ENCODE data around the gene CITED4.

Gene CITED4

DNA sequence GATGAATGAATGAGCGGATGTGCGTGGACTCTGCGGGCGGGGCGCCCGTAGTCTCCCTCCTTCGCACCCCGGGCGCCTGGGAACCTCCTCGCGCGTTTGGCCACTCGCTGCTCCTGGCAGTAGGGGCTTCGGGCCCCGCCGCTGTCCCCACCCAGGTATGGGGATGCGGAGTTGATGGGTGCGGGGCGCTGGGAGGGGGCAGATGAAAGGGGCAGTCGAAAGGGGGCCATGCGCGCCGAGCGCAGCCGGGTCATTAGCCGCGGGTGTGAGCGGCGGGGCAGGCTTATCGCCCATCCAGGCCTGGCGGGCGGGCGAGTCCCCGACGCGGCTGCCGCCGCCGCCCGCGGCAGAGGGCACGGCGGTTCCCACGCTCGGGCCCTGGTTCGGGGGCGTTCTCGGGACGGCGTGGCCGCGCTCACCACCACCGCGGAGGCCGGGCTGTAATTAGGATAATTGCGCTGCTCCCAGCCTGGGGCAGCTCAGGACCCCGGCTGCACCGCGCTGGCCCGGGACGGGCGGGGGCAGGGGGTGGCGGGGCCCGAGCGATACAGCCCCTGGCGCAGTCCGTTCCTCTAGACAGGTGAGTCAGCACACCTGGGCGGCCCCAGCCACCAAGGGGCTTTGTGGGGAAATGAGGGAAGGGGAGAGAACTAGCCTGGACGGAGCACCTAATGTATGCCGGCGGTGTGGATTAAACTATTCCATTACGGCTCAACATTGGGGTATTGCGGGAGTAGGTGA, 22.1 kb upstream of the CITED4 start:
- FAIRE-seq = no peak
- DNase-seq (ENCODE audit: insufficient read length) = no peak
- no peak for TF ChIP-seq POLR2A (IDR thresholded peaks at IDR 0.05; ENCODE audit: low read depth, low read length)
- TF ChIP-seq POLR2AphosphoS5 (IDR thresholded peaks at IDR 0.05; ENCODE audit: low read depth, low read length) = no peak
- no peak for TF ChIP-seq TAF1 (IDR thresholded peaks at IDR 0.05; ENCODE audit: borderline replicate concordance, low read depth, low read length)

GRCh38 chr1:40880813-40881549, 18.8 kb upstream of the CITED4 start:
- FAIRE-seq = no peak
- TF ChIP-seq TAF1 (IDR thresholded peaks at IDR 0.05; ENCODE audit: borderline replicate concordance, low read depth, low read length) (no peak), POLR2AphosphoS5 (IDR thresholded peaks at IDR 0.05; ENCODE audit: low read depth, low read length) (no peak), POLR2A (IDR thresholded peaks at IDR 0.05; ENCODE audit: low read depth, low read length) (no peak)
- DNase-seq (ENCODE audit: insufficient read length) = no peak

- DNase-seq (ENCODE audit: insufficient read length) (no peak), FAIRE-seq (no peak)
- no peak for TF ChIP-seq POLR2A (IDR thresholded peaks at IDR 0.05; ENCODE audit: low read depth, low read length)
- TF ChIP-seq POLR2AphosphoS5 (IDR thresholded peaks at IDR 0.05; ENCODE audit: low read depth, low read length) = no peak
- TF ChIP-seq TAF1 (IDR thresholded peaks at IDR 0.05; ENCODE audit: borderline replicate concordance, low read depth, low read length) = no peak
Observed at GRCh38 chr1:40879482-40880175, 17.5 kb upstream of the CITED4 start.

- DNase-seq (ENCODE audit: insufficient read length) (no peak), FAIRE-seq (no peak)
- TF ChIP-seq POLR2A (IDR thresholded peaks at IDR 0.05; ENCODE audit: low read depth, low read length) = no peak
Observed at GRCh38 chr1:40878906-40879305, 16.7 kb upstream of the CITED4 start.

DNA sequence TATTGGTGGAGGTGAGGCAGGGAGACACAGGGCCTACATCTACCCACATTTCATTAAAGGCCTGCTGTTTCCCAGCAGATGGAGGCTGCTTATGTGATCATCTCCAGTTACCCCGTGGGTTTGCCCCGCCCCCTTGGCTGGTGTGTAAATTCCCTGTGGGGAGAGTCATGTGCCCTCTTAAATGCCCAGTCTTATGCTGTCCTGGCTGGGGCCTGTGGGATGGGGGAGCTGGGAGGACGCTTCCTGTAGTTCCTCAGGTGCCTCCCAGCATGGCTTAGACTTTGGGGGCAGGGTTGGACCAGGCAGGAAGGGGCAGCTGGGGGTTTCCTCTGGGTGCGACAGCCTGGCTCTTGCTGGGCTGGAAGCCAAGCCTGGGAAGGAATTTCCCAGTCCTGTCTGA, 15.5 kb upstream of the CITED4 start:
- FAIRE-seq (no peak), DNase-seq (ENCODE audit: insufficient read length) (no peak)
- TF ChIP-seq POLR2AphosphoS5 (IDR thresholded peaks at IDR 0.05; ENCODE audit: low read depth, low read length) (no peak), TAF1 (IDR thresholded peaks at IDR 0.05; ENCODE audit: borderline replicate concordance, low read depth, low read length) (no peak), POLR2A (IDR thresholded peaks at IDR 0.05; ENCODE audit: low read depth, low read length) (no peak)

DNA sequence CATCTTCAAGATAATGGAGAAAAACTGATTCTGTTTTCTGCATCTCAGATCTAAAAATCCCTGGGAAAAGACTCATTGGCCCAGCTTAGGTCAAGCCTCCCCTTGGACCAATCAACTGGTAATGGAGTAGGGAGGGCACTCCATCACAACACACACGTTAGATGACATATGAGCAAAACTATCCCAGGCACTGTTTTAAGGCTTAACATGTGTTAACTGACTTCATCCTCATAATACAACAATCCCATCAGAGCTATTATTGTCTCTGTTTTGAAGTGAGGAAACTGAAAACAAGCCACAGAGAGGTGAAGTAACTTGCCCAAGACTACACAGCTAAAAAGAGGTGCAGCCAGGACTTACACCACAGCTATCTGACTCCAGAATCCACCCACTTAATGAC, 14.7 kb upstream of the CITED4 start:
- no peak for DNase-seq (ENCODE audit: insufficient read length)
- FAIRE-seq = no peak
- TF ChIP-seq TAF1 (IDR thresholded peaks at IDR 0.05; ENCODE audit: borderline replicate concordance, low read depth, low read length) (no peak), POLR2A (IDR thresholded peaks at IDR 0.05; ENCODE audit: low read depth, low read length) (no peak), POLR2AphosphoS5 (IDR thresholded peaks at IDR 0.05; ENCODE audit: low read depth, low read length) (no peak)

- TF ChIP-seq POLR2AphosphoS5 (IDR thresholded peaks at IDR 0.05; ENCODE audit: low read depth, low read length) (no peak), TAF1 (IDR thresholded peaks at IDR 0.05; ENCODE audit: borderline replicate concordance, low read depth, low read length) (no peak), POLR2A (IDR thresholded peaks at IDR 0.05; ENCODE audit: low read depth, low read length) (no peak)
- no peak for FAIRE-seq
- no peak for DNase-seq (ENCODE audit: insufficient read length)
Observed at GRCh38 chr1:40876436-40876761, 14.2 kb upstream of the CITED4 start.

GRCh38 chr1:40873863-40874472, 11.8 kb upstream of the CITED4 start:
- DNase-seq (ENCODE audit: insufficient read length) (no peak), FAIRE-seq (no peak)
- TF ChIP-seq POLR2A (IDR thresholded peaks at IDR 0.05; ENCODE audit: low read depth, low read length) = no peak
- TF ChIP-seq TAF1 (IDR thresholded peaks at IDR 0.05; ENCODE audit: borderline replicate concordance, low read depth, low read length) = no peak
- TF ChIP-seq POLR2AphosphoS5 (IDR thresholded peaks at IDR 0.05; ENCODE audit: low read depth, low read length) = no peak

DNA sequence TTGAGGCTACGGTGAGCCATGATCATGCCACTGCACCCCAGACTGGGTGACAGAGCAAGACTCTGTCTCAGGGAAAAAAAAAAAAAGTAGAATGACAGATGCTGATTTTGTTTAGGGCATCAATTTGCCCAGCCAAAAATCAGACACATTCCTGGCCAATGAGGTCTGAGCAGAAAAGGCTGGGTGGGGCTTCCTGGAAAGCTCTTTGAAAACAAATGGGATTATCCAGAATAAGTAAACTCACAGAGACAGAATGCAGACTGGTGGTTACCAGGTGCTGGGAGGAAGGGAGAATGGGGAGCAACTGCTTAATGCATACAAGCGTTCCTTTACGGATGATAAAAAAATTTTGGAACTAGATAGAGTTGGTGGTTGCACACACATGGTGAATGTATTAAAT, 10.1 kb upstream of the CITED4 start:
- no peak for DNase-seq (ENCODE audit: insufficient read length)
- no peak for TF ChIP-seq POLR2AphosphoS5 (IDR thresholded peaks at IDR 0.05; ENCODE audit: low read depth, low read length)
- TF ChIP-seq POLR2A (IDR thresholded peaks at IDR 0.05; ENCODE audit: low read depth, low read length) = no peak
- TF ChIP-seq TAF1 (IDR thresholded peaks at IDR 0.05; ENCODE audit: borderline replicate concordance, low read depth, low read length) = no peak
- no peak for FAIRE-seq

- TF ChIP-seq POLR2AphosphoS5 (IDR thresholded peaks at IDR 0.05; ENCODE audit: low read depth, low read length) (no peak), POLR2A (IDR thresholded peaks at IDR 0.05; ENCODE audit: low read depth, low read length) (no peak), TAF1 (IDR thresholded peaks at IDR 0.05; ENCODE audit: borderline replicate concordance, low read depth, low read length) (no peak)
- no peak for DNase-seq (ENCODE audit: insufficient read length)
- no peak for FAIRE-seq
Observed at GRCh38 chr1:40870135-40870728, 8.1 kb upstream of the CITED4 start.

- TF ChIP-seq POLR2AphosphoS5 (IDR thresholded peaks at IDR 0.05; ENCODE audit: low read depth, low read length) (no peak), TAF1 (IDR thresholded peaks at IDR 0.05; ENCODE audit: borderline replicate concordance, low read depth, low read length) (no peak), POLR2A (IDR thresholded peaks at IDR 0.05; ENCODE audit: low read depth, low read length) (no peak)
- DNase-seq (ENCODE audit: insufficient read length) (no peak), FAIRE-seq (no peak)
Observed at GRCh38 chr1:40868051-40868723, 6.0 kb upstream of the CITED4 start.

Data from GM12892 (cell line).